Kasumi-1 (cell line): ENCODE measurements around the gene NAA40.

Experiments used
- DNase-seq, 2 experiments: peaks; one replicate each; lab custom pipeline; 2025; lab: John Stamatoyannopoulos, UW

The NAA40 gene

DNA sequence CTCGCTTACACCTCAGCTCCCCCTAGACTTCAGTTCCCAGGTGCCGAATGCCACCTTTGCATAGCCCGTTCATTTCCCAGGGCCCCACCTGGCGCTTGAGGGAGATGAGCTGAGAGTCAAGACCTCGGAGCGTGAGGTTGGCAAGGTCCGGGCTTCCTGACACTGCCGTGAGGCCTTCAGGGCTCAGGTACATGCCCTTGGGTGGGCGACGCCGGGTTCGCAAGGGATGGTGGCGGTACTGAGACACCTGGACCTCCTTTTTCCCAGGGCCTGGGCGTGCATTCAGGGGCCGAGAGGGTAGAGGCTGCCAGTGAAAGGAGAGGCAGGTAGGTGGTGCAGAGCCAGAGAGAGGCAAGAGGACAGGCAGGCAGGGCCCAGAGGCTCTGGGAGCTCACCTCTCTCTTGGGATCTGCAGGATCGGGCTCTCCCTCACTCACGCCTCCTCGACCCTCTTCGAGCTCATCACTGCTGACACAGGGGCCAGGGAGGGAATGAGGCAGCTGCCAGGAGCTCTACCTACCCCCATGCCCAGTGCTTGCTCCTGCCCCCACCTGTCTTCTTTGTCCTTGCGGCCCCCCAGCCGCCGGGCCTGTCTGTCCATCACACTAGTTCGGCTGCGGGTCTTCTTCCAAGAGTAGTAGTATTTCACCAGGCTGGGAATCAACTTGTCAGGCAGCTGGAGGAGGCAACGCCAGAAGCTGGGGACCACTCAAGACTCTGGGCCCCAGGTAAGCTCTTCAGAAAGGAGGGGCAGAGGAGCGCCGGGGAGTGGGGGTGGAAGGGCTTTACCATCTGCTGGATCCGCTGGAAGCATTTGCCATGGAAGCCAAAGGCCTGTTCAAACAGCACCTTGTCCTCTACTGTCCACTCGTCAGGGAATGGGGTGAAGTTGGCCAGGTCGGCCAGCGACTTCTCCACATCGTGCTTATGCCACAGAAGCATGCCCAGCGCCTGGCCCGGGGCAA is 24.7 kb upstream of the NAA40 start:
- DNase-seq: no peak

DNA sequence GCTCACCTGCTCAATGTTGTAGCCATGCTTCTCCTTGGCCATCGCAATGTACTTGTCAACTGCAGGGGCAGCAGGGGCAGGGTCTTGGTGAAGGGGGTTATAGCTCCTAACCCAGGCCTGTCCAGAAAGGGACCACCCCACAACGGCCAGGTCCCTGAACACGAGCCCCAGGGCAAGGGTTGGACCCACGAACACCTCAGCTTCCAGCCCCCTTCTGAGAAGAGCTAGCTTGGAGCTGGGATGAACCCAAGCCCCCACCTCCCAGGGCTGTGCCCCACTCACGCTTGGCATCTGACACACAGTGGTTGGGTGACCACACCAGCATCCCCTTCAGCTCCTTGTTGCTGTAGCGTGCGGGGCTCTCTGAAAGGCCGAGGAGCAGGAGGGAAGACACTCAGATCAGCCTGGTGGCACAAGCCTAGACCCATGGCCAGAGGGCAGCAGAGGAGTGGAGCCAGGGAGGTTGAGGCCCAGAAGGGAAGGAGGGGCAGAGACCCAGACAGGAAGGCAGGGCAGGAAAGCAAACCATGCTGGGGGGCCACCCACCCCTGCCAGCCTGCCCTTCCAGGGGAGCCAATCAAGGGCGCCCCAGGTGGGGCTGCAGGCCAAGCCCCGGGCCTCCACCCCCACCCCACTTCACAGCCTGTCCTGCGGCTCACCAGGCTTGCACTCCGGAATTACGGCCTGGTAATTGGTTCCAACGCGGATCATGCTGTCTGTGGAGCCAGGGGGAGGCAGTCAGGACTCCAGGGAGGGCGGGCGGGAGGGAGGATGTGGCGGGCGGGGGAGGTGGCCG is 23.7 kb upstream of the NAA40 start:
- DNase-seq: no peak

DNA sequence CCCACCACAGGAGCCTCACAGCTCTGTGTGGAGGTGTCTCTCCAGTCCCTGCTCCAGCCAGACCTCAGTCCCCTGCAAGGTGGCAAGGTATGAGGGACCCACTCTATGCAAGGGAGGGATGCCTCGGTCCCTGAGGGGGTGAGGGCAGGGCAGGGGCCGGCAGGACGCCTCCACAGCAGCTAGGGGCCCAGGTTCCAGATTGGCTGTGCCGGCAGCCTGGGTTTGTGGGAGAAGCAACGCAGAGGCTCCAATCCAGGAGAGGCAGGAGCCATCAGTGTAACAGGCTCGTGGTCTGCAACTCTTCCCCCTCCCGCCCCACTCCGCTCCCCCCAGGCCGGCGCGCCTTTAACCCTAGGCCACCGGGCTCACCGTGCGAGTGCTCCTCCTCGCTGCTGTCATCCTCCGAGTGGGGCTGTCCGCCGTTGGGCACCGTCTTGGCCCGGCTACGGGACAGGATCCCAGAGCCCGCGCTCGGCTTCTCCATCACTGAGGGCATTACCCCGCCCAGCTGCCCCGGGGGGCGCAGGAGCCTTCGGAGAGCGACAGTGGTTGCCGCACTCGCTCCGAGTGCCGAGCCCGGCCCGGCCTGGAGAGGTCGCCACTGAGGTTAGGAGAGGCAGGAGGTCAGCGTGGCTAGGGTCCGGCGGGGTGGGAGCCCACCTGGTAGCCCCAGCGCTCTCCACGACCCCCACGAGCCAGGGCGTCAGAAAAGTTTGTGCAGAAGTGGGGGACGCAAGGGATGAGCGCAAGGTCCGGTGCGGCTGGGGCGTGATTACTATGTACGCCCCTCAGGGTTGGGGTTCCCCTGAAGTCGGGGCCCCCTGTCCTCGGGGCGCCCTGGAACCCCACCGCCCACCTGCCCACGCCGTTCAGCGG is 22.6 kb upstream of the NAA40 start:
- DNase-seq: peak; percentile 25 to 28

DNA sequence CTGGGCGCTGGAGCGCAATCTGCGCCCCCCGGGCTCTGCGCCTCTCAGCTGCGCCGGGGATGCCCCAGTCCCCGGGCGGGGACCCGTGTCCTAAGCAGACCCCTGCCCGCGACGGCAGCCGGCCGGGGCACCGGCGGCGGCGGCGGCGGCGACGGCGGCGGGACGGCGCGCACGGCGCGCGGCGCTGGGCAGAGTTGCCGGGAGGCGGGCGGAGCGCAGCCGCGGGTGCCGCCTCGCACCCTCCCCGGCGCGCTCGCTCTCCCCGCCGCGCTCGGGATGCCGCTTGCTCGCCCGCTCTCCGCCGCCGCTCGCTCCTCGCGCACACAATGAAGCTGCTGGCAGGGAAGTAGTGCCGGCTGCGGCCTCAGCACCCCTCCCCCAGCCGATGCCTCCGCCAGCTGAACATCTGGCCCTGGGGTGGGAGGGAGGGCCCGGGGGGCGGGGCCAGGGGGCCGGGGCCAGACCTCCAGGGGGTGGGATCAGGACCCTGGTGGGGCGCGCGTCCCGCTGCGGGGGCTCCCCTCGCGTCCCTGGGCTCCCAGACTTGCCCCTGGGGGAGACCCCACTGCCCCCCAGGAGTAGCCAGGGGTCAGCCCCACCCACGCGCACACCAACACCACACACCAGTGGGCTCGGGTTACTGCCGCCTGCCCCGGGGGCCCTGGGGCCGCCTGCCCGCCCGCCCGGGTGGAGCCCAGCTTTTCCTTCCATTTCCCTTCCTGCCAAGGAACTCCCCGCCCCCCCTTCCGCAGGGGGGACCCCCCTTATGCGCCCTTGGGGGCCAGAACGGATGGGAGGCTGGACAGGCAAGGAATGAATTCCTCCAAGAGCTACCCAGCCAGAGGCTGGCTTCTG is 21.7 kb upstream of the NAA40 start, which contains the start of gene RCOR2:
Gene RCOR2 (minus strand): TSS at position 328 of the 855 bp plus-strand sequence. CDS start 708 bp downstream, outside the sequence.
- DNase-seq: peak; percentile 39 to 73

DNA sequence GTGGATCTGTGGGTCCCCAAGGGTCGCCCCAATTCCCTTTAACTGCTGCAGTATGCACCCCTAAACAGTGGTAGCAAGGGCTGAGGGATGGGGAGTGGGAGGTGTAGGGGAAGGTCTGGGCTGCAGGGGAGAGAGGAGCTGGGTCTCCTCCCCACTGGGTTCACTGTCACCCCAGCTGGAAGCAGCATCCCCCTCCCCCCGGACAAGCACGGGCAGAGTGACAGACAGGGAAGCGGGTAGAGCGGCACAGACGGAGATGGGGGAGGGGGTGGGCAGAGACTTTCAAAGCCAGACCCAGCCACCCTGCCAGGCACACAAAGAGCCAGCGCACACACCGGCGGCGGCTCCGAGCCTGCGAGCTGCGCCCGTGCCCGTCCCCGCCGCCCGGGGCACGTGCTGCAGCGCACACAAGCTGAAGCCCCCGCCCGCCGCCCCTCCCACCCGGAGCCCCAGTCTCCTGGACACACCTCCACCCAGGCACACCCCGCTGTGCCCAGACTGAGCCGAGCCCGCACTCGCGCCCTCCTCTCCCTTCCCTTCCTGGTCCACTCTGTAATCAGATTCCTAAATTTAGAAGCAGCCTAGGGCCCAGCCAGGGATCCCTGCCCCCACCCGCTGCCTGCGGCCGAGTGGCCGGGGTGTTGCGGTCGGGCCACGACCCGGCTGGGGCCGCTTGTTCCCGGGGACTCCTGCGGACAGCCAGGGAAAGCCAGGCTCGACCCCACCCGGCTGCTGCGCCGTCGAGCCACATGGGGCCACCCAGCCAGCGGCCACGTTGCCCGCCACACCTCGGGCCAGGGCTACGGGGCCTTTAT is 20.9 kb upstream of the NAA40 start:
- DNase-seq: peak; percentile 4 to 33

DNA sequence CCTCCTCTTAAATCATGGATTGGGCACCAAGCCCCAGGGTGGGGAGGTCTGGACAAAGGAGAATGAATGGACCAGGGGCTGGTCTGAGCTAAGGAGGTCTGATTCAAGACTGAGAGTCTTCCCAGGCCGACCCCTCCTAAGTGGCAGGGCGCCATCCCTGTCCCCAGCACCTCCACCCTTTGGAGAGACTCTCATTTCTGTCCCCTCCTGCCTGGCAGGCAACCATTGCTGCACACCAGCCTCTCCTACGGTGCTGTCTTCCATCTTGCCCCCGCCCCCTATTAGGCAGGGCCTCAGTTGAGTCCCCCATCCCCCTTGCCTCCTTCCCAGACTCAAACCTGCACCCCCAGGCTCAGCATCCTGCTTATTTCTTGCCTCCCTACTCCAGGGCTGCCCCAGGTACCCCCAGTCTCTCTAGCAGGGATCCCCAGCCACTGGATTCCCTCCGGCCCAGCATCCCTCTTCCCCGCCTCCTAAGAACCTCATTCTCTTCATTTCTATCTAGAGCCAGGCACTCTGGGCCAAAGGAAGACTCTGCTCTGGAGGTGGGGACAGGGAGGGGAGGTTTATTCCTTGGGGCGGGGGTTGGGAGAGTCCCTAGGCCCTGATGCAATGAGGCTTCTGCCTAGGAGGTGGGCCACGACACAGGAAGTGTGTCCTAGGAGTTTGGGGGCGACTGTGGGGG is 20.2 kb upstream of the NAA40 start:
- DNase-seq: no peak

DNA sequence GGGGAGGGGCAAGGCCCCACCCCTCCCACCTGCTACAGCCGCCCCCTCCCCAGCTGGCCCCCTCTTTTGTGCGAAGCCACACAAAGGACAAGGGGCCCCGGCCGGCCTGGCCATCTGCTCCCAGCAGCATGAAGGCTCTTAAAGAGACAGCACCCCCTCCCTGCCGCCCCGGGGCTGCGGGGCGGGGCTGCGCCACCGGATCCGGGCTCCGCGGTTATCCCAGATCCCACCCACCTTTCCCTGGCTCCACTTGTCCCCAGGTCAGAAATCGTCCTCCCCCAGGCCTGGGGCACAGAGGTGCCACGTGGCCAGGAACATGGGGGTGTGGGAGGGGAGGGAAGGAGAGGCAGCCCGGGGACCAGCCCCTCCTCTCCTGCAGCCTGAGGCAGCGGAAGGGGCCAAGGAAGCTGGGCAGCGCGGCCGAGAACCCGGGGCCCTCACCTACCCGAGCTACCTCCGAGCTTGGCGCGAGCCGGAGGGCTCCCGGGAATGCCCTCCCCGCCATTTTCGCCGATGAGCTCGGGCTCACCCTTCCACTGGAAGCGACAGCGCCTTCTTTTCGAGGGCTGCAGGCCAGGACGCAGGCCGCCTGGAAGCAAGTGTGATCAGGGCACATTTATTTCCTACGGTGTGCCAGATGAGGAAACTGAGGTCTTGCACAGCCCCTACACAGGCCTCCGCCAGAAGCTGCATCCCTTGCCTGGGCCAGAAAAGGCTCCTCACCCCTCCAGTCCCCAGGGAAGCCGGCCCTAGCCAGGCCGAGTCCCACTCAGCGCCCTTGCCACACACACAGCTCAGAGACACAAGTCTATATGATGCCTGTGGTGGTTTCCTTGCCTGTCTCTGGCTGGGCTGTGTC is 19.3 kb upstream of the NAA40 start:
- DNase-seq: no peak

DNA sequence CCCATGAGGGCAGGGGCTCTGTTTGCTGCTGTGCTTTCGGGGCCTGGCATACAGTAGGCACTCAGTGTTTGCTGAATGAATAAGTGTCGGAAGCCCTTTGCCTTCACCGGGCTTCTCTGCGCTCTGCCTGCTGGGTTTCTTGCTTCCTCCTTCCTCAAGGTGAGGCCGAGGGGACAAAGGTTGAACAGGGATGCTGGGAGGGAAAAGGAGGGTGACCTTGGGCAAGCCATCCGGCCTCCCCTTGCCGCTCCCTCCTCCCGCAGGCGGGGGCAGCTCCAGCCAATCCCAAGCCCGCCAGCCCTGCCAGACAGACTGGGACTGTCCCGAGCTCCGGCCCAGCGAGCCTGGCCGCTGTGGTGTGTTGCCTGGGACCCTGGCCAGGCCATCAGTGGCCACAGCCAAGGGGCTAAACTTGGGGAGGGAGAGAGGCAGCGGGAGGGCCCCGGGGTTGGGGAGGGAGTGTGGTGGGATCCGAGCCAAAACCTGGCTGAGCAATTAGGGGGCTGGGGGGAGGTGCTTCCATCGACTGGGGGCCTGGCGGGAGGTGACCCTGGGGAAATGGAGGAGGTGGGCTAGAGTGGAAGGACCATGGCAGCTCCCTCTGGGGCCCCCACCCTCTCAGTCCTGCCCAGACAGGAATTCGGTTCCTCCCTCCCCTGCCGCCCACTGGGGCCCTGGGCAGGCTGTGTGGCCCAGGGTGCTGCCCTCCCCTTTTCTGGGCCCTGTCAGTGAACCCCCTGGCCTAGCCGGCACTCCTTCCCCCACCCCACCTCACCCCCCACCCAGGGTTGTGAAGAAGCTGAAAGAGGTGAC is 18.5 kb upstream of the NAA40 start:
- DNase-seq: no peak

DNA sequence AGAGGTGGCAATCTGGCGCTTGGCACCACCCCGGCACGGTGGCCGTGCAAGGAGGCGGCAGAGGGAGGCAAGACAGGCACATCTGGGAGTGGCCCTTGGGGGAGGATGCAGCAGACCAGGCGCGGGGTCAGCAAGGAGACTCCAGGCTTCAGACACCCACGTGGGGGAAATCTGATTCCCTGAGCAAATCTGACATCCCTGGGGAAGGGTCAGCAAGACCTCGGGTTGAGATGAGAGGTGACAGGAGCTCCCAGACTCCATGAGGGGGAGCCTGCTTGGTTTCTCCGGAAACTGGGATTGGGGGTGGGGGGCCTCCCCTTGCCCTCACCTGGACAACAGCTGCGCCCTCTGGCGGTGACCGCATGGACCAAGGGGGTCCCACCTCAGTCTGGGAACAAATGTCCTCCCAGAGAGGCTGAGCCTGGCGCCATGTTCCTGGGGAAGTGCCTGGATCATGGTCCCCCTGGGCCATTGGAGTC is 17.8 kb upstream of the NAA40 start:
- no peak for DNase-seq

DNA sequence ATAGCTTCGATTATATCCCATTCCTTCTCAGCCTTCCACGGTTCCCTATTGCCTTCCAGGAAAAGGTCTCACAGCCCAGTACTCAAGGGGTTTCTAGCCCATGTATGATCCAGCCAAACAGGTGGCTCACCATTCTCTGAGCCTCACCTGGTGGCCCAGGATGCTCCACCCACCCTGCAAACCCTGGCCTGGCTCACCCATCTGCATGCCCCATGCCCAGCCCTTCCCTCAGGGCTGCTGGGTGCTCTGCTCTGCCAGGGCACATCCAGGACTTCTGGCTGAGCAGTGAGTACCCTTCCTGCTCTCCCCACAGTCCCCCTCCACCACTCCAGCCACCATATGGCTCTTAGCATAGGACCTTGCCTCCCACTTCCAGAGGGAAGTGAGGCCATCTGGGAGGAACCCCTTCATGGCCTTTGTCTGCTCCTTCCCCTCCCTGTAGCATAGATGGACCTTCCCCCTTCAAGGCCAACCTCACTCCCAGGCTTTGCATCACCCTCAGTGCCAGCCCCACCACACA is 16.1 kb upstream of the NAA40 start:
- DNase-seq: no peak

DNA sequence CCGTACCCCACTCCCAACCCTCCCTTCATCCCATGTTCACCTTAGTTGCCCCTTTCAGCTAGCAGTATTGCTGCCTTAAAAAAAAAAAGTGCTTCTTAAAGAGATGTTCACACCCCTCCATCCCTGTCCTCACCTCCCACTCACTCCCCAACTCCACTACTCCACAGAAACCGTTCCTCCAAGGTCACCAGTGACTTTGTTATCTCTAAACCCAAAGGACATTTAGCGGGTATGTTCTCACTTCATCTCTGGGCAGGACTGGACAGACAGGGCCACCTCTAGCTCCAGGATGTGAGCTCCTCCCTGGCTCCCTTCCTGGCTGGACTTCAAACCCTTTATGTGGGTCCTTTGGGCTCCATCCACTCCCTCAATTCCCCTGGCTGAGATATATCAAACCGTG is 15.5 kb upstream of the NAA40 start:
- no peak for DNase-seq

DNA sequence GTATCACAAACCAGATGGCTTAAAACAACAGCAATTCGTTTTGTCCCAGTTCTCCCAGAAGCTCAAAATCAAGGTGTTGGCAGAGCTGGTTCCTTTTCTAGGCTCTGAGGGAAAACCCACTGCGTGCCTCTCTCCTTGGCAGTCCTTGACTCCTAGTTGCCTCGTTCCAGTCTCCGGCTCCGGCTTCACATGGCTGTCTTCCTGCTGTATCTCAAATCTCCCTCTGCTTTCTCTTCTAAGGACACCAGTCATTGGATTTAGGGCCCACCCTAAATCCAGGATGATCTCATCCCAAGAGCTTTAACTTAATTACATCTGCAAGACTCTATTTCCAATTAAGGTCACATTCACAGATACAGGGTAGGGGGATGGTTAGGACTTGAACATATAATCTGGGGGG is 9.2 kb upstream of the NAA40 start:
- DNase-seq: no peak

DNA sequence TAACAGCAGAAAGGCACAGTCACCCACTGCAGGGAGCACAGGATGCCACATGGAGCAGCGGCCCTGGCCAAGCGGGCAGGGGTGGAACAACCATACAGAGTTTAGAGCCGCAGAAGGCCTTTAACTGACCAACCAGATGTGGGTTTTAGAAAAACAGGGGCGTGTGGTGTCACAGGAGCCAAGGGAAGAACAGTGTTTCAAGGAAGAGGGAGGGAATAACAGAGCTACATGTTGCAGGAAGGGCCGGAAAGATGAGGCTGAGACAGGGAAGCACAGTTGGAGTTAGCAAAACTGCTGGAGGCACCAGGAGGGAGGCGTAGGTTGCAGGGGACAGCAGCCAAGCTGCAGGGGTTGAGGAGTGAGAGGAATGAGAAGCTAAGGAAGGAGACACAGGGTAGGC is 7.8 kb upstream of the NAA40 start:
- no peak for DNase-seq

DNA sequence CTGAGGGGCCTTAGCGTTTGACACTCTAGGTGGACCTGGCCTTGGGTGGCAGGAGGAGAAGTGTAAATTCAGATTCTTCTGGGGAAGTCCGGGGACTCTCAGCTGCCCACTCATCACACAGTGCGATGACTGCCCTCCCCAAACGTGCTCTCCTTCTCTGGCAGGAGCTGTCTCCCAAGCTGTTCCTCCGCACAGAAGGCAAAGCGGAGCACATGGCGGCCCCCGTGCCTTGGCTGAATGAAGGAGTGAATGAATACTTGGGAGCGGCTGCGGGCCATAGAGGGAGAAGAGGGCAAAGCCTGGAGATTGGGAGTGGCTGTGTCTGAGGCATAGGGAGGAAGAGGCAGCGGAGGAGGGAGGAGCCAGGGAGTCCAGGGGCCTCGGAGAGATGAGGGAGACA is 6.9 kb upstream of the NAA40 start:
- DNase-seq: no peak

DNA sequence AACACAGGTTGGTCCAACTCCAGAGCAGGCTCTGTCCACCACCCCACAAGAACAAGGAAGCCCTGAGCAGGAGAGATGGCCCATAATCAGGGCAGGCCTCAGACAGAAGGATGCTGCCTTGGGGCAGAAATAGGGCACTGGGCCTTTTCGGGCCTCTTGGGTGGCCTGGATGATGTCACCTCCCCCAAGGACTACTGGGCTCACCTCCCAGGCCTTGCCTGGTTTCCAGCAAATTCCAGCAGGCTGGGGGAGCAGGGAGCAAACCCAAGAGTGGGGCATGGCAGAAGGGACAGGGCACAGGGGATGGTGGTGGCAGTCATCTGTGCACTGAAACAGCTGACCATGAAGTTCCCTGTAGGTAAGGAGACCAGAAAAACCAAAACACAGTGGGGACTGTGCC is 5.3 kb upstream of the NAA40 start:
- no peak for DNase-seq

DNA sequence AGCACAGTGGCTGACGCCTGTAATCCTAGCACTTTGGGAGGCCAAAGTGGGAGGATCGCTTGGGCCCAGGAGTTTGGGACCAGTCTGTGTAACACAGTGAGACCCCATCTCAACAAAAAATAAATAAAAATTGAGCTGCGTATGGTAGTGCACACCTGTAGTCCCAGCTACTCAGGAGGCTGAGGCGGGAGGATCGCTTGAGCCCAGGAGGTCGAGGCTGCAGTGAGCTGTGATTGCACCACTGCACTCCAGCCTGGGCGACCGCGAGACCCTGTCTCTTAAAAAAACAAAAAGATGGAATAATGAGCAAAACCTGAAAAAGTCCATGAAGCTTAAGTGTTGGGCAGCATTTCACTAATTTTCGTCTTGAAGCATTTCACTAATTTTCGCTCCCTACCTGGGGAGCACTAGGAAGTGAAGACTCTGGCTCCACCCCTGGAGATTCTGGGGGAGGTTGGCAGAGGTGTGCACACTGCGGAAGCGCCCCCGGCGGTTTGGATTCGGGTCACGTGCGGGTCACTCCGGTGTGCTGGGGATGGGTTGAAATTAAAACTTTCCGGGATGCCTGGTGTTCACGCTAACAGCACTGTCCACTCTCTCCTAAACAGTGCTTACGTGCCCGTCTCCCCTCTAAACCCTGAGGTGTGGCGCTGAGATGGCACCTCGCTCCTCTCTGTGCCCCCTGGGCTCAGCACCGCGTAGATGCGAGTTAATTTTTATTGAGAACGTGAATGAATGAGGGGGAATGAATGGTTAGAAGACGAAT is 906 bp upstream of the NAA40 start:
- DNase-seq: no peak
